K562 (cell line): ENCODE data around the gene KCNC4. TPM values are rescaled to one million over a fixed set of nuclear protein-coding genes. Genes with fewer than 3 reads are reported as not detected.

ENCODE experiments used
- ATAC-seq: fragments of 200-7000 bp; cut with Tn5 transposase; 3 replicates; pipeline ENCODE4 v1.9.1; 2020; ENCODE audit warnings: moderate library complexity
- BruUV-seq: library from RNA; stranded (reverse); fragments of 400-500 nt; replicated peaks from 2 replicates; lab custom pipeline; 2021; lab: Mats Ljungman, UMichigan
- CTCF ChIA-PET: fragments of 300-600 bp; formaldehyde crosslinking; extraction: SDS; loops from one replicate; lab custom pipeline; 2021; ENCODE audit warnings: low intra/inter-chr PET ratio; lab: Yijun Ruan, JAX
- POLR2A ChIA-PET: fragments of 300-600, 350-650 bp; sonication (Branson Sonifier 250); formaldehyde crosslinking; extraction: SDS; loops from one replicate; lab custom pipeline; 2021; ENCODE audit warnings: antibody characterized with exemption, inconsistent platforms; lab: Yijun Ruan, JAX
- DNase-seq, 4 experiments: peaks; one replicate each; pipeline versions ENCODE4 v3.0.0 to v3.0.0-alpha.2; 2011 to 2018; ENCODE audit warnings: low spot score in 3 of 4, mixed read lengths in 3 of 4; ENCODE audit errors: extremely low read depth in 1 of 4
- FAIRE-seq: peaks from 2 replicates; lab custom pipeline; 2011; peaks lifted over from hg19 to GRCh38; lab: Jason Lieb, UNC
- H2AFZ ChIP-seq: 2 replicates; pipeline ENCODE4 v1.6.0; 2011; ENCODE audit warnings: low read depth, low read length, control low read depth, inconsistent platforms
- H3K27ac ChIP-seq: fragments of 200-600 bp; 3 replicates; pipeline ENCODE4 v1.8.0; 2011; ENCODE audit warnings: low read depth, mild to moderate bottlenecking, control low read depth, inconsistent platforms, low read length, moderate library complexity, mixed read lengths; ENCODE audit errors: extremely low read depth
- H3K27me3 ChIP-seq, 2 experiments: fragments of 300-600 bp in 1 of 2; 2 replicates in 1 of 2; 3 replicates in 1 of 2; pipeline versions ENCODE4 v1.6.0 to v1.8.0; 2011; ENCODE audit warnings: inconsistent platforms in 2 of 2, low read length in 2 of 2, mild to moderate bottlenecking in 1 of 2, mixed read lengths in 1 of 2, moderate library complexity in 1 of 2; ENCODE audit not compliant: control insufficient read depth in 2 of 2, insufficient read depth in 2 of 2
- H3K36me3 ChIP-seq: fragments of 300-600 bp; 3 replicates; pipeline ENCODE4 v1.8.0; 2011; ENCODE audit warnings: mild to moderate bottlenecking, low read length, inconsistent platforms; ENCODE audit not compliant: control insufficient read depth, insufficient read depth
- H3K4me1 ChIP-seq, 2 experiments: fragments of 200-600 bp in 1 of 2; replicated peaks in 1 of 2; 2 replicates in 1 of 2; 3 replicates in 1 of 2; pipeline versions ENCODE4 v1.5.1 to v1.8.0; 2011; ENCODE audit warnings: inconsistent platforms in 2 of 2, low read length in 2 of 2, mild to moderate bottlenecking in 1 of 2, mixed read lengths in 1 of 2, moderate library complexity in 1 of 2; ENCODE audit not compliant: control insufficient read depth in 2 of 2, insufficient read depth in 2 of 2
- H3K4me2 ChIP-seq: 2 replicates; pipeline ENCODE4 v1.6.1; 2011; ENCODE audit warnings: low read length, control low read depth, inconsistent platforms, mixed read lengths; ENCODE audit not compliant: insufficient read depth
- H3K4me3 ChIP-seq: fragments of 200-600 bp; sonication (generic), shearing (Covaris generic); 2 replicates; pipeline ENCODE4 v1.5.1; 2016; ENCODE audit warnings: control low read depth, inconsistent platforms
- H3K79me2 ChIP-seq: fragments of 200-600 bp; 3 replicates; pipeline ENCODE4 v1.8.0; 2011; ENCODE audit warnings: low read length, inconsistent platforms; ENCODE audit not compliant: control insufficient read depth, insufficient read depth
- H3K9ac ChIP-seq, 2 experiments: 2 replicates each; pipeline versions ENCODE4 v1.6.0 to v1.6.1; 2011; ENCODE audit warnings: low read depth in 2 of 2, low read length in 2 of 2, control low read depth in 1 of 2, inconsistent platforms in 1 of 2, mild to moderate bottlenecking in 1 of 2, mixed read lengths in 1 of 2; ENCODE audit not compliant: insufficient read depth in 1 of 2
- H3K9me1 ChIP-seq: one replicate; pipeline ENCODE4 v1.6.0; 2011; ENCODE audit warnings: inconsistent platforms, mild to moderate bottlenecking, low read length, moderate library complexity; ENCODE audit not compliant: control insufficient read depth, insufficient read depth
- H3K9me3 ChIP-seq: replicated peaks from 2 replicates; pipeline ENCODE4 v1.5.1; 2011; ENCODE audit warnings: low read depth, low read length, inconsistent platforms; ENCODE audit not compliant: control insufficient read depth, insufficient read depth
- H4K20me1 ChIP-seq: replicated peaks from 2 replicates; pipeline ENCODE4 v1.6.1; 2011; ENCODE audit warnings: low read length, inconsistent platforms, mixed read lengths; ENCODE audit not compliant: control insufficient read depth, insufficient read depth
- BCOR ChIP-seq: fragments of 450-650 bp; IDR thresholded peaks from 2 replicates; pipeline ENCODE4 v1.6.1; 2016
- CBX8 ChIP-seq: fragments of 200-600 bp; sonication (generic); IDR thresholded peaks from 2 replicates; pipeline ENCODE4 v1.6.1; 2012; ENCODE audit warnings: borderline replicate concordance, mixed run types, low read depth, mild to moderate bottlenecking, moderate library complexity, mixed read lengths, low read length, control low read depth, inconsistent platforms; ENCODE audit not compliant: poor library complexity, severe bottlenecking; ENCODE audit errors: extremely low read depth
- HNRNPL ChIP-seq: fragments of 200-400 bp; formaldehyde crosslinking; IDR thresholded peaks from 2 replicates; pipeline ENCODE4 v1.6.1; 2017; ENCODE audit warnings: low read depth, mild to moderate bottlenecking, low read length
- MCM2 ChIP-seq: fragments of 450-650 bp; IDR thresholded peaks from 2 replicates; pipeline ENCODE4 v1.6.1; 2017; ENCODE audit warnings: low read depth, mild to moderate bottlenecking
- NR2C2 ChIP-seq, 2 experiments: fragments of 200-800 bp in 1 of 2; sonication (Bioruptor generic) in 1 of 2; sonication (generic) in 1 of 2; formaldehyde crosslinking in 1 of 2; IDR thresholded peaks; 2 replicates each; pipeline versions ENCODE4 v1.6.1 to v1.8.0; 2016 to 2022; ENCODE audit warnings: mild to moderate bottlenecking in 1 of 2, missing compliant biosample characterization in 1 of 2, missing genetic modification characterization in 1 of 2, missing genetic modification reagents in 1 of 2
- PRMT5 ChIP-seq: sonication (generic); formaldehyde crosslinking; IDR thresholded peaks from 2 replicates; pipeline ENCODE4 v1.5.0; 2020; ENCODE audit warnings: missing genetic modification reagents
- RB1 ChIP-seq: fragments of 450-650 bp; IDR thresholded peaks from 2 replicates; pipeline ENCODE4 v1.6.1; 2017; ENCODE audit warnings: low read depth, mild to moderate bottlenecking
- RBM34 ChIP-seq: fragments of 200-400 bp; formaldehyde crosslinking; IDR thresholded peaks from 2 replicates; pipeline ENCODE4 v1.6.1; 2018; ENCODE audit warnings: low read length, borderline replicate concordance; ENCODE audit not compliant: insufficient read depth
- SAFB ChIP-seq: fragments of 200-400 bp; formaldehyde crosslinking; IDR thresholded peaks from 2 replicates; pipeline ENCODE4 v1.6.1; 2017; ENCODE audit warnings: low read depth, low read length, borderline replicate concordance
- SIX5 ChIP-seq, 2 experiments: IDR thresholded peaks; 2 replicates each; pipeline ENCODE4 v1.6.1; 2011; ENCODE audit warnings: low read length in 2 of 2, borderline replicate concordance in 1 of 2, low read depth in 1 of 2, mild to moderate bottlenecking in 1 of 2, moderate library complexity in 1 of 2; ENCODE audit not compliant: insufficient read depth in 1 of 2
- SOX6 ChIP-seq: fragments of 450-650 bp; IDR thresholded peaks from 2 replicates; pipeline ENCODE4 v1.6.1; 2014; ENCODE audit warnings: mild to moderate bottlenecking
- ZNF124 ChIP-seq: sonication (generic); formaldehyde crosslinking; IDR thresholded peaks from 2 replicates; pipeline ENCODE4 v1.8.1; 2022; ENCODE audit warnings: missing genetic modification reagents
- ZNF436 ChIP-seq: fragments of 250-450, 450-650 bp; sonication (Bioruptor Pico); formaldehyde crosslinking; IDR thresholded peaks from 2 replicates; pipeline ENCODE4 v1.7.0; 2020; ENCODE audit warnings: mild to moderate bottlenecking
- ZNF644 ChIP-seq: fragments of 200-800 bp; sonication (Bioruptor generic); IDR thresholded peaks from 2 replicates; pipeline ENCODE4 v1.6.1; 2016; ENCODE audit warnings: low read depth, missing genetic modification characterization, missing compliant biosample characterization
- WGBS: fragments of 100-300 bp; shearing (Covaris generic); methylation state at CpG from one replicate; pipeline ENCODE4 v1.1.6; 2016; ENCODE audit warnings: low coverage, mixed read lengths; ENCODE audit not compliant: insufficient coverage; ENCODE audit errors: missing lambda C conversion rate; 5-methylcytosine and 5-hydroxymethylcytosine counted together
- in situ Hi-C: fragments of 300-500 bp; cut with MboI; formaldehyde crosslinking; loops from 4 replicates; pipeline ENCODE4 v1.15.0; 2018; ENCODE audit warnings: inconsistent platforms, mixed read lengths
- intact Hi-C: fragments of 100-400 bp; cut with micrococcal nuclease; formaldehyde crosslinking; loops from 2 replicates; pipeline ENCODE4 v1.14.2; 2022
- polyA plus RNA-seq, 8 experiments: library from polyadenylated mRNA; depleted of rRNA in 4 of 8; stranded (reverse) in 5 of 8; unstranded in 3 of 8; fragments of >200 nt; fragmentation: Nextera tagmentation in 2 of 8; fragmentation: Illumina TruSeq in 1 of 8; extraction: Ambion mirVana in 2 of 8; extraction: Trizol in 1 of 8; gene quantifications; 2 replicates each; pipeline versions ENCODE4 v1.2.1 to v1.2.3, GENCODE V29; 2011 to 2014; ENCODE audit warnings: inconsistent platforms in 1 of 8, missing spikeins in 1 of 8
- total RNA-seq, 7 experiments: library from RNA; depleted of rRNA in 6 of 7; stranded (reverse); fragments of >200 nt in 6 of 7; fragmentation: Illumina TruSeq in 2 of 7; extraction: Trizol in 2 of 7; gene quantifications; 2 replicates each; pipeline versions ENCODE4 v1.2.1 to v1.2.3, GENCODE V29; 2011 to 2021; ENCODE audit warnings: low replicate concordance in 1 of 7
- TF ChIP-seq, protein P1 (sequence below): fragments of 250-450 bp; sonication (Bioruptor Pico); IDR thresholded peaks from 2 replicates; pipeline ENCODE4 v1.6.1; 2021; ENCODE audit warnings: mild to moderate bottlenecking
- TF ChIP-seq, protein P2 (sequence below): fragments of 250-450 bp; sonication (Bioruptor Pico); IDR thresholded peaks from 2 replicates; pipeline ENCODE4 v1.5.0; 2022; ENCODE audit warnings: mild to moderate bottlenecking

KCNC4 gene
- total and polyA plus RNA-seq, 9 of the 15 experiments (the other 6 are each of a cell fraction or from before 2014, with no cell fraction given): 0.07 to 1.8 (median 0.73) TPM

DNA sequence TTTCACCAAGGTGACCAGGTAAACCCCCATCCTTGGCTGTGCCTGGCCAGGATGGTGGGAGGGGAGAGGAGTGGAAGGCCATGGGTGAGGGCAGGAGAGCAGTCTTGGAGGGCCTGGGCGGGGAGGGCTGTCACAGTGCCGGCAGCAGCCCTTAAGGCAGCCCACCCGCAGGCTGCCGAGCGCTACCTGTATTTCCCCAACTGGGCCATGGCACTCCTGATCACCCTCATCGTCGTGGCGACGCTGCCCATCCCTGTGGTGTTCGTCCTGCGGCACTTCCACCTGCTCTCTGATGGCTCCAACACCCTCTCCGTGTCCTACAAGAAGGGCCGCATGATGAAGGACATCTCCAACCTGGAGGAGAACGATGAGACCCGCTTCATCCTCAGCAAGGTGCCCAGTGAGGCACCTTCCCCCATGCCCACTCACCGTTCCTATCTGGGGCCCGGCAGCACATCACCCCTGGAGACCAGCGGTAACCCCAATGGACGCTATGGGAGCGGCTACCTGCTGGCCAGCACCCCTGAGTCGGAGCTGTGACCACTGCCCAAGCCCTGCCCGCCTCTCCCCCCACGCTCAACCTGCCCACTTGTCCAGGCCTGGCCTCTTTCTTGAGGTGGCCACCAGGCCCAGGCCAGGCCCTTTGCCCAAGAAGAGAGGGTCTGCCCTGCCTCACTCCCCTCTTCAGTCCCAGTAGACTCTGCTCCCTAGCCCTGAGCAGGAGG lies 12.0 kb upstream of the KCNC4 start (continued):
- no peak for TF ChIP-seq MCM2
- TF ChIP-seq SAFB: no peak
- TF ChIP-seq ZNF124 (CRISPR knock-in tag): no peak

GRCh38 chr1:110198746-110199145 lies 11.4 kb upstream of the KCNC4 start:
- no peaks in the 10 kb centered on the region for H3K4me1 ChIP-seq
- 0 out of 2 replicates have a peak, but pooled peaks cover 8% of the 10 kb centered on the region for H4K20me1 ChIP-seq
- no peaks in the 10 kb centered on the region for H3K36me3 ChIP-seq
- in situ Hi-C loops (no loop called here), intact Hi-C loops (no loop called here)
- no peaks in the 10 kb centered on the region for H3K79me2 ChIP-seq
- no peak overlapping the region for H3K9ac ChIP-seq
- 0% methylated on average over 2 of the region's 2 CpGs for WGBS
- FAIRE-seq (no peak), ATAC-seq (no peak), DNase-seq (no peak)
- TF ChIP-seq, protein P1, sequence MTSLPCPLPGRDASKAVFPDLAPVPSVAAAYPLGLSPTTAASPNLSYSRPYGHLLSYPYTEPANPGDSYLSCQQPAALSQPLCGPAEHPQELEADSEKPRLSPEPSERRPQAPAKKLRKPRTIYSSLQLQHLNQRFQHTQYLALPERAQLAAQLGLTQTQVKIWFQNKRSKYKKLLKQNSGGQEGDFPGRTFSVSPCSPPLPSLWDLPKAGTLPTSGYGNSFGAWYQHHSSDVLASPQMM (CRISPR knock-in tag): no peak
- TF ChIP-seq, protein P2, sequence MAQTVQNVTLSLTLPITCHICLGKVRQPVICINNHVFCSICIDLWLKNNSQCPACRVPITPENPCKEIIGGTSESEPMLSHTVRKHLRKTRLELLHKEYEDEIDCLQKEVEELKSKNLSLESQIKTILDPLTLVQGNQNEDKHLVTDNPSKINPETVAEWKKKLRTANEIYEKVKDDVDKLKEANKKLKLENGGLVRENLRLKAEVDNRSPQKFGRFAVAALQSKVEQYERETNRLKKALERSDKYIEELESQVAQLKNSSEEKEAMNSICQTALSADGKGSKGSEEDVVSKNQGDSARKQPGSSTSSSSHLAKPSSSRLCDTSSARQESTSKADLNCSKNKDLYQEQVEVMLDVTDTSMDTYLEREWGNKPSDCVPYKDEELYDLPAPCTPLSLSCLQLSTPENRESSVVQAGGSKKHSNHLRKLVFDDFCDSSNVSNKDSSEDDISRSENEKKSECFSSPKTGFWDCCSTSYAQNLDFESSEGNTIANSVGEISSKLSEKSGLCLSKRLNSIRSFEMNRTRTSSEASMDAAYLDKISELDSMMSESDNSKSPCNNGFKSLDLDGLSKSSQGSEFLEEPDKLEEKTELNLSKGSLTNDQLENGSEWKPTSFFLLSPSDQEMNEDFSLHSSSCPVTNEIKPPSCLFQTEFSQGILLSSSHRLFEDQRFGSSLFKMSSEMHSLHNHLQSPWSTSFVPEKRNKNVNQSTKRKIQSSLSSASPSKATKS (CRISPR knock-in tag): no peak
- no peak for TF ChIP-seq ZNF436
- TF ChIP-seq PRMT5: no peak
- TF ChIP-seq RBM34: no peak
- no peak for TF ChIP-seq SIX5 (IDR thresholded peaks at IDR 0.05; ENCODE audit: borderline replicate concordance in 1 of 2, insufficient read depth in 1 of 2, low read depth in 1 of 2, low read length in 2 of 2)
- no peak for TF ChIP-seq RB1
- TF ChIP-seq CBX8: no peak
- TF ChIP-seq NR2C2 (CRISPR knock-in tag; IDR thresholded peaks at IDR 0.05): no peak
- no peak for TF ChIP-seq NR2C2 (tag; IDR thresholded peaks at IDR 0.05)
- TF ChIP-seq ZNF644 (tag): no peak
- TF ChIP-seq BCOR: no peak
- TF ChIP-seq SOX6: no peak
- no peak for TF ChIP-seq HNRNPL
- no peaks in the 10 kb centered on the region for H3K9me3 ChIP-seq
- no peak overlapping the region for H3K4me3 ChIP-seq
- H2AFZ ChIP-seq: no peak overlapping the region
- peaks cover 2% of the 10 kb centered on the region for H3K9me1 ChIP-seq
- H3K4me2 ChIP-seq: no peak overlapping the region
- ChIA-PET CTCF (interaction anchor here (0.6 kb wide), 1 partner anchor 262 kb away, joined by 3 read pairs; no protein-coding TSS in a partner anchor), POLR2A (no interaction called here)
- no TSS peak for BruUV-seq
- no peak overlapping the region for H3K27ac ChIP-seq
- H3K27me3 ChIP-seq: peaks cover 15 to 60% of the 10 kb centered on the region in 2 experiments
